ENCODE measurements around the gene PARD6A.

PARD6A gene

DNA sequence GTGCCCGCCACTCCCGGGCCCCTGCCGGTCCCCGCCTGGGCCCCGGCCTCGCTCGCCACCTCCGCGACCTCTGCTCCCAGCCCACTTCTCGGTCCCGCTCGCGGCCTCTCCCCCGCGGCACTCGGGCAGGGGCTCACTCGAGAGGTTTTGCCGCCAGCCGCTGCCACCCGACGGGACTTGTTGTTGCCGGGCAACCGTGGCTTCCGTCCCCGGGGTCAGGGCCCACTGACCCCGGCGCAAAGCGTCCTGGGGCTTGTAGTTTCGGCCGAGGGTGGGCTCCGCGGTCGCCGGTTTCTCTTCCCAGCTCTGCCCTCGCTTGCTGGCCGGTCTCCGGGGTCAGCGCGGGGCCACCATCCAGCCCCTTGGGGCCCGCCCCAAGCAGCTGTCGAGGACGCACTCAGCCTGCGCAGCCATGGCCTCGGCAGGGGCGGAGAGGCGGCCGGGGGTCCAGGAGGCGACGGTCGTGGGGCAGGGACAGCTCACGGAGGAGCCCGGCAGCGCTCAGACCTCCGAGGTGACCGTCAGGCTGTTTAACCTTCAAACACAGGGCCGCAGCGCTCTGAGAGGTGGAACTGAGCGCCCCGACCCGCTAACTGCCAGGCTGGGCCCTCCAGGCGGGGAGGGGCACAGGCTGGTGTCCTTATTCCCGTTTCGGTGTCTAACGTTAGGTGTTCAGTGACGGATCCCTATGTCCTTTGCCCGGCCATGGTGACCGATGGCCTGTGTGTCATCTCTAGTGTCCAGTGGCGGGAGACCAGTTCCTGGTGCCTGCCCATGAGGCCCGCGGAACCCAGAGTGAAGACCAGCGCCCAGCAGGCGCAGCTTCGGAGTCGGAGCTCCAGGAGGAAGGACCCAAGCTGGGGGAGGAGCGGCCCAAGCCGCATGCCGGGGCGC is 6.0 kb downstream of the PARD6A start, which contains the start of the genes C16orf86 and ENKD1:
C16orf86 (plus strand) TSS at position 256 of the 894 bp plus-strand sequence; CDS start at position 413, 157 bp downstream.
ENKD1 (minus strand) TSS at position 192 of the 894 bp plus-strand sequence. CDS start 308 bp downstream, outside the sequence.
- peak; percentile 26 to 32 for DNase-seq (ENCODE audit: low read depth in 2 of 2)

DNA sequence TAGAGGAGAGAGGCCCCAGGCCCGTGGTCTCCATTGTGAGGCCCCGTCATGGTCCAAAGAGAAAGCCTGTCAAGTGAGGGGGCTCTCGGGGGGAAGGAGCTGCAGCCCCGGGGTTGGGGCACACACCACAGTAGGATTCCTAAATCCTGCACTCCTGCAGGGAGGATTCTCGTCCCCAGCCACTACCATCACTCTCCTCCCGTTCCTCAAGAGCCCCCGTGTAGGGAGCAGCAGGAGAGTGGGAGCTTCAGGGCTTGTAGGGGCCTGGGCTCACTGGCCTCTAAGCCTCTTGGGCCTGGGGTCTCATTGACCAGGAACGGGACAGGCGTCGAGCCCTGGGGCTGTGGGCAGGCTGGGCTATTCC is 6.7 kb downstream of the PARD6A start:
- no peak for DNase-seq (ENCODE audit: low read depth in 2 of 2)

- peak; percentile 82 to 84 for DNase-seq (ENCODE audit: low read depth in 2 of 2)
Measured at GRCh38 chr16:67667817-67668494, 7.2 kb downstream of the PARD6A start.

- DNase-seq (ENCODE audit: low read depth in 2 of 2) = no peak
Measured at GRCh38 chr16:67668495-67669157, 7.9 kb downstream of the PARD6A start.

DNA sequence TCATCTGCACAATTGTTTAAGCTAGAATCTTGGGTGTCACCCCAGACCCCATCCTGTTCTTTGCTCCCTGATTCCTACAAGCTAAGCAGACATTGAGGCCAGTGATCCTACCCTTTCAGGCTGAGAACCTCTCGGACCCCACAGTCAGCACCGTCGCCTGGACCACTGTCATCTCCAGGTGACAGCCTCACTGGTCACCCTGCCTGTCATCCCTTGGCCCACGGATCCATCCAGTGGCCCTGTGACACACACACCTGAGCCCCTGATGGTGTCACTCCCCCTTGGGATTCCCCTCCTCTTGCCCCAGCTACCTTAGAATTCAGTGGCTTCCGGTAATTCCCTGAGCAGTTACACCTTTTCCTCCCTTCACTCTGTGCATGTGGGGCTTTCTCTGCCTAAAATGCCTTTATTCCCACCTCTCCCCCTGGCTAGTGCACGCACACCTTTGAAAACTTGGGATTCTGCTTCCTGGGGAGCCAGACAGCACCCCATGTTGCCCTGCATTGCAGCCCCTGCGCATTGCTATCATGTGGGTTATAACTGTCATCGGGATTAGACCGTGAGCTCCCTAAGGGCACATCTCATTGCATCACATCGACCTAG is 8.8 kb downstream of the PARD6A start:
- DNase-seq (ENCODE audit: low read depth in 2 of 2) = no peak

DNA sequence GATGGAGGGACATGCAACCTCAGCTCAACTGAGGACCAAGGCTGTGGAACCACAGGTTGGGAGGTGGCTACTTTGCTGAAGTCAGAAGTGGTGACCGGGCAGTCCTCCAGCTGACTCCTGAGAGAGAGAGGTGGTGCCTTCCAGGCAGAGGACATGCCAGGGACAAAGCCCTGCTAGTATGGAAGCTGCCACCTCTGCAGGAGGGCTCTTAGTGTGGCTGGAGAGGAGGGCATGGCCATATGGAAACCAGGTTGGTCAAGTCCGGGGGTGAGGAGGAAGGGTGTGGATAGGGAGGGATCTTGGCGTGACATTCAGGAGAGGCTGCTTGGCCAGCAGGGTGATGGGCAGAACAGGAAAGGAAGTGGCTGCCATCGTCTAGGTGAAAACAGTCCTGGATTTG is 11.5 kb downstream of the PARD6A start:
- no peak for DNase-seq (ENCODE audit: low read depth in 2 of 2)

- peak; percentile 25 to 29 for DNase-seq (ENCODE audit: low read depth in 2 of 2)
Measured at GRCh38 chr16:67672739-67673662, 12.2 kb downstream of the PARD6A start.

- DNase-seq (ENCODE audit: low read depth in 2 of 2) = no peak
Measured at GRCh38 chr16:67673712-67674580, 13.2 kb downstream of the PARD6A start.

DNA sequence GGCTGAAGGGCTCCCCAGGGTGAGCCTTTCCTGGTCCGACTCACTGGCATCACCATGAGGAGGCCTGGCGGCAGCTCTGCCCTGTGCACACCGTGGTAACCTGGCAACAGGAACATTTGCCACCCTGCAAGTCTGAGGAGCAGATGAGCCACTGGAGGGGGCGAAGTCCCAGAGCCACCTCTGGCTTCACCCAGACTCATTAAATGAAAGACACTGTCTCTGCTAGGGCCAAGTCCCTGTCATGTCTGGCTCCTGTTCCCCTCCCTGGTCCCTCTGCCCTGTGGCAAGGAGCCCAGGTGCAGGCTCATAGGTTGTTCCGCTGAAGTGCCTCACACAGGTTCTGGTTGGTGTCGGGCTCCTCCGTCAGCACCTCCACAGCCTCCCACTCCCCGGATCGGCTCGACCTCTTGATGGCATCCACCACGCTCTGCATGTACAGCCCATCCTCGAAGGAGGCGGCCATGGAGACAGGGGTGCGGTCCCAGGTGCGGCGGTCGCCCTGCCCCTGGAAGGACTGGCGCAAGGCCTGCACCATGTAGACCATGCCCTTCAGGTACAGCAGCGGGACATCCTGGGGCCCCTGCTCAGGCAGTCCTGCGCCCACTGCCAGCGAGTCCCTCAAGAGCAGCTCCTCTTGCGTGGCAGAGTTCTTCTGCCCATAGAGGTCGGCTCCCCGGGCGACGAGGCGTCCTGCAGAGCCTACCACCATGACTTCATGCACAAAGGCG is 14.3 kb downstream of the PARD6A start:
- no peak for DNase-seq (ENCODE audit: low read depth in 2 of 2)

DNA sequence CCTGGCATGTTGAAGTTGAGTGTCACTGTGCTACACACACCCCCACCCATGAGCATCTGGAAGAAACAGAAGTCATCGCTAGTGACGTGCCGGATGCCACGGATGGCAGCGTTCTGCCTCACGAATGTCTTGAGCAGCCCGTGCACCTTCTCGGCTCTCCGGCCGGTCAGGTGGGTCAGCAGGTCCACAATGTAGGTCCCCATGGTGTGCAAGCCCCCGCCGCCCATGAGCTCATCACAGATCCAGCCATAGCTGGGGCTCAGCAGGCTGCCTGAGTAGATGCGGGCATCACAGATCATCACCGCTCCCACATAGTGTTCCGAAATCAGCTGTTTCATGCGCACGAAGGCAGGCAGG is 14.8 kb downstream of the PARD6A start:
- DNase-seq (ENCODE audit: low read depth in 2 of 2) = no peak

GRCh38 chr16:67675999-67676398 is 15.2 kb downstream of the PARD6A start:
- DNase-seq (ENCODE audit: low read depth in 2 of 2) = no peak

- no peak for DNase-seq (ENCODE audit: low read depth in 2 of 2)
Measured at GRCh38 chr16:67676516-67676915, 15.8 kb downstream of the PARD6A start.

- DNase-seq (ENCODE audit: low read depth in 2 of 2) = no peak
Measured at GRCh38 chr16:67676939-67677338, 16.2 kb downstream of the PARD6A start.

GRCh38 chr16:67677712-67678111 is 17.0 kb downstream of the PARD6A start:
- DNase-seq (ENCODE audit: low read depth in 2 of 2) = no peak

GRCh38 chr16:67678354-67679023 is 17.7 kb downstream of the PARD6A start:
- no peak for DNase-seq (ENCODE audit: low read depth in 2 of 2)

GRCh38 chr16:67679935-67680897 is 19.5 kb downstream of the PARD6A start:
- no peak for DNase-seq (ENCODE audit: low read depth in 2 of 2)

DNA sequence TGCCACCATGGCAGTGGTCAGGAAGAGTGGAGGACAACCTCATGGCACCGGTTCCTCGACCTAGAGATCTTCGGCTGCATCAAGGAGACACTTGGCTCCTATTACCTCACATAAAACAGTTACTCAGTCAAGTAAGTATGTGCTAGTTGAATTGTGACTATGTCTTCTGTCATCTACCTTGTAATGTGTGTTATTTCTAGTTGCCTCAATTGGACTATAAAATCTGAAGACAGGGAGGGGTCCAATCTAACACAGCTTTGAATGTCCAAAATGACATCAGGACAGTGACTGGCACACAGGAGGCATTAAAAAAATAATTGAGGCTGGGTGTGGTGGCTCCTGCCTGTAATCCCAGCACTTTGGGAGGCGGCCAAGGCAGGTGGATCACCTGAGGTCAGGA is 23.0 kb downstream of the PARD6A start:
- DNase-seq (ENCODE audit: low read depth in 2 of 2) = no peak

Measured in fibroblast of skin of left quadriceps (primary cell).